Measurements from ENCODE around the gene ULK4.

- TF ChIP-seq POLR2A (IDR thresholded peaks at IDR 0.05), result no peak
- TF ChIP-seq, protein P1, sequence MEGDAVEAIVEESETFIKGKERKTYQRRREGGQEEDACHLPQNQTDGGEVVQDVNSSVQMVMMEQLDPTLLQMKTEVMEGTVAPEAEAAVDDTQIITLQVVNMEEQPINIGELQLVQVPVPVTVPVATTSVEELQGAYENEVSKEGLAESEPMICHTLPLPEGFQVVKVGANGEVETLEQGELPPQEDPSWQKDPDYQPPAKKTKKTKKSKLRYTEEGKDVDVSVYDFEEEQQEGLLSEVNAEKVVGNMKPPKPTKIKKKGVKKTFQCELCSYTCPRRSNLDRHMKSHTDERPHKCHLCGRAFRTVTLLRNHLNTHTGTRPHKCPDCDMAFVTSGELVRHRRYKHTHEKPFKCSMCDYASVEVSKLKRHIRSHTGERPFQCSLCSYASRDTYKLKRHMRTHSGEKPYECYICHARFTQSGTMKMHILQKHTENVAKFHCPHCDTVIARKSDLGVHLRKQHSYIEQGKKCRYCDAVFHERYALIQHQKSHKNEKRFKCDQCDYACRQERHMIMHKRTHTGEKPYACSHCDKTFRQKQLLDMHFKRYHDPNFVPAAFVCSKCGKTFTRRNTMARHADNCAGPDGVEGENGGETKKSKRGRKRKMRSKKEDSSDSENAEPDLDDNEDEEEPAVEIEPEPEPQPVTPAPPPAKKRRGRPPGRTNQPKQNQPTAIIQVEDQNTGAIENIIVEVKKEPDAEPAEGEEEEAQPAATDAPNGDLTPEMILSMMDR (IDR thresholded peaks at IDR 0.05 in 8 of 11, conservative IDR thresholded peaks at IDR 0.05 in 3 of 11), result no peak
These were observed 527.1 kb downstream of the ULK4 start for GRCh38 chr3:41434781-41435180.

Data from spleen (tissue), 7 donors.